C4-2B (cell line): ENCODE results near the gene DCPS.

ENCODE experiments used
- ZFX ChIP-seq: fragments of 450-650 bp; IDR thresholded peaks from 2 replicates; pipeline ENCODE4 v1.6.1; 2017
- TF ChIP-seq, protein P1 (sequence below): fragments of 450-650 bp; conservative IDR thresholded peaks from 2 replicates; pipeline ENCODE4 v1.5.1; 2017; ENCODE audit warnings: mild to moderate bottlenecking

DNA sequence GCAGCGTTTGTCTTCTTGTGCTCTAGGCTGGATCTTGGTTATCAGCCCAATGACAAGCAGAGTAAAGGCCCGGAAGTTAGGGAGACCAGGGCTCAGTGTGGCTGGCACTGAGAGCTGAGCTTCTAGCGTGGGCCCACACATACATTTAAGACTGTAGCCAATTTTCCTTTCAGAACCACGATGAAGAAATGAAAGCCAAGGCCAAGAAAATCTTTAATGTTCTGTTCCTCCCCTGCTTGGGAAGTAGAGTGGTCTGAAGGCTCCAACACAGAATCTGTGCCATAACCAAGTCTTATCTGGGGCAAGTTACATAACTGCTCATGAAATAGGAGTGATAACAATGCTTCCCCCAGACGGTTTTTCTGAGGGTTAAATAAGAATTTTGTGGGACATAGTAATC, 47.0 kb downstream of the DCPS start:
- TF ChIP-seq, protein P1, sequence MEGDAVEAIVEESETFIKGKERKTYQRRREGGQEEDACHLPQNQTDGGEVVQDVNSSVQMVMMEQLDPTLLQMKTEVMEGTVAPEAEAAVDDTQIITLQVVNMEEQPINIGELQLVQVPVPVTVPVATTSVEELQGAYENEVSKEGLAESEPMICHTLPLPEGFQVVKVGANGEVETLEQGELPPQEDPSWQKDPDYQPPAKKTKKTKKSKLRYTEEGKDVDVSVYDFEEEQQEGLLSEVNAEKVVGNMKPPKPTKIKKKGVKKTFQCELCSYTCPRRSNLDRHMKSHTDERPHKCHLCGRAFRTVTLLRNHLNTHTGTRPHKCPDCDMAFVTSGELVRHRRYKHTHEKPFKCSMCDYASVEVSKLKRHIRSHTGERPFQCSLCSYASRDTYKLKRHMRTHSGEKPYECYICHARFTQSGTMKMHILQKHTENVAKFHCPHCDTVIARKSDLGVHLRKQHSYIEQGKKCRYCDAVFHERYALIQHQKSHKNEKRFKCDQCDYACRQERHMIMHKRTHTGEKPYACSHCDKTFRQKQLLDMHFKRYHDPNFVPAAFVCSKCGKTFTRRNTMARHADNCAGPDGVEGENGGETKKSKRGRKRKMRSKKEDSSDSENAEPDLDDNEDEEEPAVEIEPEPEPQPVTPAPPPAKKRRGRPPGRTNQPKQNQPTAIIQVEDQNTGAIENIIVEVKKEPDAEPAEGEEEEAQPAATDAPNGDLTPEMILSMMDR, result no peak
- TF ChIP-seq ZFX, result no peak
